ENCODE data around the gene CHRM1.
"Not testable (repeated sequence)": the region's sequence is repeated elsewhere in the genome, so short reads cannot be mapped to it uniquely, and the experiment has no call there.

The CHRM1 gene, protein sequence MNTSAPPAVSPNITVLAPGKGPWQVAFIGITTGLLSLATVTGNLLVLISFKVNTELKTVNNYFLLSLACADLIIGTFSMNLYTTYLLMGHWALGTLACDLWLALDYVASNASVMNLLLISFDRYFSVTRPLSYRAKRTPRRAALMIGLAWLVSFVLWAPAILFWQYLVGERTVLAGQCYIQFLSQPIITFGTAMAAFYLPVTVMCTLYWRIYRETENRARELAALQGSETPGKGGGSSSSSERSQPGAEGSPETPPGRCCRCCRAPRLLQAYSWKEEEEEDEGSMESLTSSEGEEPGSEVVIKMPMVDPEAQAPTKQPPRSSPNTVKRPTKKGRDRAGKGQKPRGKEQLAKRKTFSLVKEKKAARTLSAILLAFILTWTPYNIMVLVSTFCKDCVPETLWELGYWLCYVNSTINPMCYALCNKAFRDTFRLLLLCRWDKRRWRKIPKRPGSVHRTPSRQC

DNA sequence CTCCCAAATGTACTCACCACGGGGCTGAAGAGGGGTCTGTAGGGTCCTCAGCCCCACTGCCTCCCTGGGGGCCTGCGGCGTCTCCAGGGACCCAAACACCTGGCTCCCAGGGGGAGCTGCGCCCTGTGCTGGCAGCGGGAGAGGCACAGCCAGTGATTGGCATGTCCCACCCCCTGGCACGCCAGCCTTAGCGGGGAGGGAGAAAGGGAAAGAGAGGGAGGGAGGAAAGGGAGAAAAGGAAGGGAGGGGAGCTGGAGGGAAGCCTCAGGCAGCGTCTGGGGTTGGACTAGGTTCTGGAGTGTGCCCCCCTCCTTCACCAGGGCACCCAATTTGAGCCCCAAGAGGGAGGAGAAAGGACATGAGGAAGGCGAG lies at the start of gene CHRM1:
CHRM1 (minus strand) TSS at position 163 of the 372 bp plus-strand sequence. CDS start 10,263 bp downstream, outside the sequence.
- DNase-seq (ENCODE audit: insufficient read length, low spot score) (no peak), FAIRE-seq (no peak)

DNA sequence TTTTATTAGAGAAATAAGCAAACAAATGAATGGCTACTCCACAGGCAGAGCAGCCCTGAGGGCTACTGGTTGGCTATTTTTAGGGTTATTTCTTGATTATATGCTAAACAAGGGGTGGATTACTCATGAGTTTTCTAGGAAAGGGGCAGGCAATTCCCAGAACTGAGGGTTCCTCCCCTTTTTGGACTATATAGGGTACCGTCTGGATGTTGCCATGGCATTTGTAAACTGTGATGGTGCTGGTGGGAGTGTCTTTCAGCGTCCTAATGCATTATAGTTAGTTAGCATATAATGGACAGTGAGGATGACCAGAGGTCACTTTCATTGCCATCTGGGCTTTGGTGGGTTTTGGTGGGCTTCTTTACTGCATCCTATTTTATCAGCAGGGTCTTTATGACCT lies 44.4 kb upstream of the CHRM1 start:
- no peak for DNase-seq (ENCODE audit: insufficient read length, low spot score)
- no peak for FAIRE-seq

DNA sequence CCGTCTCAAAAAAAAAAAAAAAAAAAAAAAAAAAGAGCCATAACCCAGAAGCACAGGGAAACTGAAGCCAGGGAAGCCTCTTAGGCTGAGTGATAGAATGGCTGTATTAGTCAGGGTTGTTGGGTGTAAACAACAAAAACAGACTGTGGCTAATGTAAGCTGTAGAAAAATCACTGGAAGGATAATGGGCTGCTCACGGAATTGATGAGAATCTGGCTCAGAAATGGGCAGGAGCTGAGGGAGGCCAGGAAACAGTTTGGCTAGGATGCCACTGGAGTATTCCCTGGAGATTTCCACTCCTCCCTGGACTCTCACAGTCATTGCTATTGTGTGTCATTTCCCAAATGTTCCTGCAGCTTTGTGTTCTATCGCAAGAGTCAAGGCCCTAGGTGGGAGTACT lies 41.2 kb upstream of the CHRM1 start:
- no peak for DNase-seq (ENCODE audit: insufficient read length, low spot score)
- FAIRE-seq: no peak

DNA sequence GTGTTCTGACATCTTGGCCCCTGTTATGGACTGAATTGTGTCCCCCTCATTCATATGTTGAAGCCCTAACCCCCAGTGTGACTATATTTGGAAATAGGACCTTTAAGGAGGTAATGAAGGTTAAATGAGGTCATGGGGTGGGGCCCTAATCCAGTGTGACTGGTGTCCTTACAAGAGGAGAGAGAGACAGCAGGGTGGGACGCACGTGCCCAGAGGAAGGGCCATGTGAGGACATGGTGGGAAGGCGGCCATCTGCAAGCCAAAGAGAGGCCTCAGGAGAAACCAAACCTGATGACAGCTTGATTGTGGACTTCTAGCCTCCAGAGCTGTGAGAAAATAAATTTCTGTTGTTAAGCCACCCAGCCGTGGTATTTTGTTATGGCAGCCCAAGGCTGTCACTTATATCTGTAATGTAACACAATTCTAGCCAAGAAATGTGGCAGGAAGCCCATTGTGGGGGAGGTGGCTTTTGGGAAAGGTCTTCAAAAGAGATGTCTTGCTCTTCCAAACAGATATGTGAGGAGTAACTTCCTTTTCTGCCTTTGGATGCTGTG lies 39.9 kb upstream of the CHRM1 start:
- DNase-seq (ENCODE audit: insufficient read length, low spot score) (no peak), FAIRE-seq (no peak)

DNA sequence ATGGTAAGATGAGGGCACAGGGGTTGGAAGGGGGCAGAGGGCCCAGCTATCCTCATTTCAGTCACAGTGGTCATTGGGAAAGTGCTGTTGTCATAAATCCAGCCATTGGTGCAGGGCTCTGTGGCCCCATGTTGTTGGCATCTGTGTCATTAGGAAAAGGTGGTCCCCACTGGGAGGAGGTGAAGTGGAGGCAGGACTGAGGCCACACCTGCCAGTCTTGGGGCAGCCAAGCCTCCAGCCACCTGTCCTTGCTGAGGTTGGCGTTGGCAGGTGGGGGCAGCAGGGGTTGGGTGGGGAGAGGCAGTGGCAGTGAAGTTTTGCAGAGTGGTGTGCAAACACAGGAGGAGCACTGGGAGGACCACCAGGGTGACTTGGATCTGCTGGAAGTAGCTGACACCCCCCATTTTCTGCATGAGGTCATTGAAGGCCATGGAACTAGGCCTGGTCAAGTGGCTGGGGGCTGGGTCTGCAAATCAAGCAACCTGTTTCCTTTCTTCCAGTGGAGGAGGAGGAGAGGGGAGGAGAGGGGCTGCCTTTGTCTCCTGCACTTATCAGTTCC lies 38.3 kb upstream of the CHRM1 start:
- no peak for FAIRE-seq
- DNase-seq (ENCODE audit: insufficient read length, low spot score): no peak

DNA sequence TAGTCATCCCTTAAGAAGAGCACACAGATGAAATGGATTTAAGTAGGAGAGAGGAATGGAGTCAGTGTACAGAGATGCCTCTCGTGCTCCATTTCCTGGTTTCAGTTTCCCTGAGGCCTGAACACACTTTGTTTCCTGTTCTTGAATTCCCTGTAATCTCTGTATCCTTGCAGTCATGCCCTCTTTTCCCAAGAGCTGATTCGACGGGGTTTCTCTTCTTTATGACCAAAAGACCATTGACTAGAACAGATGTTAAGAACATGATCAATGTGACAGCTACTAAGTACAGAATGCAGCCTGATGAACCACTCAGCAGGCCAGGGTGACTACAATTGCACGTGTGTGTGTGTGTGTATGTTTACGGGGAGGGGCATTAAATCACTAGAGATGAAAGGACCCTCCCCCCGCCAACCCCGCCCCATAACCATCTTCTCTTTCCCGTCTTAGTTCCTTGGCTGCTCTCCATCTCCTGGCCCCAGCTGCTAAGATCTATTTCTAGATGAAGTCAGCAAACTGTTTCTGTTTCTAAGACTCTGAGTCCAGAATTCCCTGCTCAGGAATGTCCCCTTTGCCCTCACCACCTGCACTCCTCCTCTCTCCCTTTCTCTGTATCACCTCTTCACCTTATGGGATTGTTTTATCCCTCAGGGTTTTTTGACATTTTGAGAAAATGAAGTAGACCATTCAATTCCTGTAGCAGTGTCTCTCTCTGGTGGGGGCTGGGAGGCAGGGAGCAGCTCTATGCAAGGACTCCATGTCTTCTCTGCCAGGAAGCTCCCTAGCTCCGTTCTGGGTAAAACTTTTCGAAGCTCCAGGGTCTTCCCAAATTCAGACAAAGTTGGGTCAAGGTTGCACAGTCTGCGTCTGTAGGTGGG lies 37.6 kb upstream of the CHRM1 start:
- FAIRE-seq: no peak
- peak; percentile 33 for DNase-seq (ENCODE audit: insufficient read length, low spot score)

DNA sequence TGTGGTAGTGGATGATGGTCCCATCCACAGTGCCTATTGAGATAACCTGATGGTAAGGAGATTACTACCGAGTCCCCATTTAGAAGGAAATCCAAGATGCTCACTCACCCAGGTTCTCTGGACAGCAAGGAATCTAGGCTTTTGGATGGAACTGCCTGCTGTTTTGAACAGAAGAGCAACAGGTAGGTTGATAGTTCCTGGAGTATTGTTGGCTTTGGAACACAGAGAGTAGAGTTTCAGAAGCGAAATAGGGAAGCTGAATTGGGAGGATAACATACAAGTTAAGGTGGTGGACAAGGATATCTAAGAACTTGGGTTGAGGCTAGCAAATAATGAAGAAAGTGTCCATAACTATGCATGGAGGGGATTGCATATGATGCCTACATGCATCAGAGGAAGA lies 36.0 kb upstream of the CHRM1 start:
- DNase-seq (ENCODE audit: insufficient read length, low spot score) (no peak), FAIRE-seq (no peak)

DNA sequence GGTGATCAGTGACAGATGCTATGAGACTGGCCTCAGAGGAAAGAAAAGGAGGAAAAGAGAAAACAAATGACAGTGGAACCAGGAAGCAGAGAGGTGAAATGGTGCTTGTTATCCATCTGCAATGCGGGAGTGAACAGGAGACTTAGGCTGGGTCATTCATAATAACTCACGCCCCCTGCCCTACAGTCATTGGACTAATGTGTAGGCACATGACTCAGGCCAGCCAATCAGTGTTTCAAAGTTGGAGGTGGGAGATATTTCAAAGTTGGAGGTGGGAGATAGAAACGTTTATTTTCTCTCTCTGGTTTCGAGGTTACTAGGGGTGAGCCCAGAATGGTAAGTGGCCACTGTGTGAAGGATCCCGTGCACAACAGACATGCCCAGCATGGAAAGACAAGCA lies 33.3 kb upstream of the CHRM1 start:
- DNase-seq (ENCODE audit: insufficient read length, low spot score) (no peak), FAIRE-seq (no peak)

DNA sequence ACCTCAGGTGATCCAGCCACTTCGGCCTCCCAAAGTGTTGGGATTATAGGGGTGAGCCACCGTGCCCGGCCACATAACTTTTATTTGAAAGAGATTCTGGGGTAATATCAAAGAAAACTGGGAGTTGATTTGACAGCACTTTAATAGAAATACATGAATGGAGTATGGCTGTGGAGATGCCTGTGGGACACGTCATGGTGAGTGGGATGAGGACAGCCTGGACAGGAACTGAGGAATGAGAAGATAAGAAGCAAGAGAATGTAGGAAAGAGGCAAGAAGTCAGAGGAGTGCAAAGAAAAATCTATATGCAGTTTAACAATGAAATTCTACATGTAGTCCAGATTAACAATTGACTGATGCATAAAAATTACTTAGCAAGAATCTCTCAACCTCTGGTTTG lies 32.6 kb upstream of the CHRM1 start:
- DNase-seq (ENCODE audit: insufficient read length, low spot score) (no peak), FAIRE-seq (no peak)

DNA sequence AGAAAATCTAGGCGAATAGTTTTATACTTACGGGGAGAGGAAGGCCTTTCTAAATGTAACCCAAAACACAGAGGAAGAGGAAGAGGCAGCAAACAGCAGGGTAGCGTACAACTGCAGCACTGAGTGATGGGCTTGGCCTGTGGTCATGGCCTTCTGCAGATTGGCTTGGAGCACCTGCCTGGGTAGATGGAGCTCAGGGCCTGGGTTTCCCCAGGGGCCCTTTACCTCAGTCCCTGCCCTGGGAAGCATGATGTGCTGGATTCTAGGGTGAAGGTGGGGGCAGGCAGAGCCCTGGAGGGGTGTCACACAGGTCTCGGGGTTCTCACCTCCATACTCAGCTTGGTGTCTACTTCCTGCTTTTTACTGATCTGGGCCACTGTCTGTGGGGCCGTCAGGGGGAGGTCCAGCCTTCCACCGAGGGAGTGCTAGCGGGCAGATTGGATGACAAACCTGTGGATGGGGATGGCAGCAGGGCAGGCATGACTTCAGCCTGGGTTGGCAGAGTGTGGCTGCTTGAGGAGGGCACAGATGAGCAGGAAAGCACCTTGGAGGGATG lies 27.7 kb upstream of the CHRM1 start:
- DNase-seq (ENCODE audit: insufficient read length, low spot score) (no peak), FAIRE-seq (no peak)

DNA sequence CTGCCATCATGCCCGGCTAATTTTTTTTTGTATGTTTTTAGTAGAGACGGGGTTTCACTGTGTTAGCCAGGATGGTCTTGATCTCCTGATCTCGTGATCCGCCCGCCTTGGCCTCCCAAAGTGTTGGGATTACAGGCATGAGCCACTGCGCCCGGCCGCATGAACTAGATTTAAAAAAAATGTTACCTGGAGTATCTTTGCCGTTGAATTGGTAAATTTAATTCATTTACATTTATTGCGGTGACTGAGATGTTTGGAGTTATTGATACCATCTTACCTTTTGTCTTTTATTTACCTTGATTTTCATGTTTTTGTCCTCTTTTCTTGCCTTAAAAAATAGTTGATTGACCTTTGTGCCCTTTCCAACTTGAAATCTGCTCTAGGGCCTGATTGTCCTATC lies 24.4 kb upstream of the CHRM1 start:
- not testable (repeated sequence) for DNase-seq (ENCODE audit: insufficient read length, low spot score); FAIRE-seq

DNA sequence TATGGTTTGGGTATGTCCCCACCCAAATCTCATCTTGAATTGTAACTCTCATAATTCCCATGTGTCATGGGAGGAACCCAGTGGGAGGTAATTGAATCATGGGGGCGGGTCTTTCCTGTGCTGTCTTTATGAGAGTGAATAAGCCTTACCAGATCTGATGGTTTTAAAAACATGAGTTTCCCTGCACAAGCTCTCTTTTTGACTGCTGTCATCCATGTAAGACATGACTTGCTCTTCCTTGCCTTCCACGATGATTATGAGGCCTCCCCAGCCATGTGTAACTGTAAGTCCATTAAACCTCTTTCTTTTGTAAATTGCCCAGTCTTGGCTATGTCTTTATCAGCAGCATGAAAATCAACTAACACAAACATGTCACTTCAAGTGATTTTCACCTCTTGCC lies 16.4 kb upstream of the CHRM1 start:
- not testable (repeated sequence) for DNase-seq (ENCODE audit: insufficient read length, low spot score); FAIRE-seq

DNA sequence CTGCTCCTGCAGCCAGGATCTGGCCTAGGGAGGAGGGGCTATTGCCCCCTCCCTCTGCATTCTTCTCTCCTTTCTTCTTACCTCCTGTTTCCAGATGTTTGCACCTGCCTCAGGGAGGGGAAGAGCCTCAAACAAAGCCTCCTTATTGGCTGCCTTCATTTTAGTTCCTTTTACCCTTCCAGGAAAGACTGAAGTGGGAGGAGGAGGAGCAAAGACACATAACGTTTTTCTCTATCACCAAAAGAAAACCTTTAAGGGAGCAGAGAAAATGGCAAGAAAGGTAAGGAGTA lies 13.3 kb upstream of the CHRM1 start:
- DNase-seq (ENCODE audit: insufficient read length, low spot score) (no peak), FAIRE-seq (no peak)

DNA sequence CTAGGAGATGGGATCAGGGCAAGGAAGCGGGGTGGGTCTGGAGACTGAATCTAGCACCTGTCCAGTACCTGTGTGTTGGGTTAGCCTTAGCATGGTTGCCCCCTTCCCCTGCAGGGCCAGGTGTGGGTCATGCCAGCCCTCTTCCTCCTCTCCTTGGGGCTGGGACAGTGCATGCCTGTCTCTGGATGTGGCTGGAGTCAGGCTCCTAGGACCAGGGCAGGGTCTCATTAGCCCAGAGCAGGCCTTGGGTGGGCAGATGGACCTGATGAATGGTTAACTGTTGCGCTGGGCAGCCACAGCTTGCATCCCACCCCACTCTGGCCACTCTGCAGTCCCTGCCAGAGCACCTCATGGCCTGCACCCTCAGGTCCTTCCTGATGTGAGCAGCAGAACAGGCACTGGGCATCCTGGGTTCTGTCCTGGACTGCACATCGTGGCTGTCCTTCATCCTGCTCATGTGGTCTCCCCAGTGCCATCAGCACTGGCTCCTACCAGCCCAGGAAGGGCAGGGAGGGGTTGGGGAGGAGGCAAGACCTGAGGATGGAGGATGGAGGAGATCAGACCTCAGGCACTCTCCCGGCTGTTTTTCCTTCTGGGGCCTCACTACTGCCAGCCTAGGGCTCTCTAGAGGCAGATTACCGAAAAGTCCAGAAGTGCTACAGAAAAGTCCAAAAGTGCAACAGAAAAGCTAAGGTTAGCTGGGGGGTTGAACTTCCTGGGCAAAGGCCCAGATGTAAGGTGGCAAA lies 12.8 kb upstream of the CHRM1 start:
- FAIRE-seq: no peak
- DNase-seq (ENCODE audit: insufficient read length, low spot score): no peak

DNA sequence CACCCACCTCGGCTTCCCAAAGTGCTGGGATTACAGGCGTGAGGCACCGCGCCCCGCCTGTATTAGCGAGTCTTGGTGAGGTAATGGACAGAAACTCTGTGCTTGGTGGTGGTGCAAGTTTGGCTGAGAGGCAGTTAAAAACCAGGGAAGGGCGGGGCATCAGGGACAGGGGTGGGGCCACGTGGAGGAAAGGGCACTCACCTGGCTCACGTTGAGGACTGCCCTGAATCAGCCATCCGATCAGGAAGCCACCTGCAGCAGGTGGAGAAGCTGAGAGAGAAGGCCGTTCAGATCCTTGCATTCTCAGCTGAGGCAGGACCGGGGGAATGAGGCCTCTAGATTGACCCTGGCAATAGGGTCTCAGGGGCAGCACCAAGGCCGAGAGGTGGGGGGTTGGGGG lies 12.1 kb upstream of the CHRM1 start:
- FAIRE-seq (no peak), DNase-seq (ENCODE audit: insufficient read length, low spot score) (no peak)

DNA sequence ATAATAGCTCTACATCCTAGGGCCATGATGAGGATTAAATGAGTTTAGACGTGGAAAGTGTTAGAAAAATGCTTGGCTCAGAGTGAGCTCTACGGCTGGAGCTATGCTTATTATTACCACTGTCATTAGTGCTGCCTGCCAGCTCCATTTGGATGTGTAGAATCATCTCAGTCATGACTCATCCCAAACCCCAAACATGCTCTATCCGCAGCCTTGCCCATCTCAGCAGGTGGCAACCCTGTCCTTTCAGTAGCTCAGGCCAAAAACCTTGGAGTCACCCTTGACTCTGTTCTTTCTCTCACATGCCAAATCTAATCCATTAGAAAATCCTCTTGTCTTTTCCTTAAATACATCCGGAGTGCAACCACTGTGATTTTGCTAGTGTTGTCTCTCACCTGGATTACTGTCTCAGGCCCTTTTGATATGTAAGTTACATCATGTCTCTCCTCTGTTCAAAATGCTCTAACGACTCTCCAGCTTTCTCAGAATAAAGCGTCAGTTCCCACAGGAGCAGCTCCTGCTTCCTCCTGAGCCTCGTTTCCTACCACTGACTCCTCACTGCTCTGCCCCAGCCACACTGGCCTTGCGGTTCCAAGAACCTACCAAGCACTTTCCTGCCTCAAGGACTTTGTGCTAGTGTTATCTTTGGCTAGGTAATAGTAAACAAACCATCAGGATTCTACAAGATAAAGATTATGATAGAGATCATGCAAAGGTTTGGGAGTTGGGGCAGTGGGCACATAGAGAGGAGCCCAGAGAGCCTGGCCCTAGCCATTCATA lies 10.5 kb upstream of the CHRM1 start:
- no peak for DNase-seq (ENCODE audit: insufficient read length, low spot score)
- no peak for FAIRE-seq

DNA sequence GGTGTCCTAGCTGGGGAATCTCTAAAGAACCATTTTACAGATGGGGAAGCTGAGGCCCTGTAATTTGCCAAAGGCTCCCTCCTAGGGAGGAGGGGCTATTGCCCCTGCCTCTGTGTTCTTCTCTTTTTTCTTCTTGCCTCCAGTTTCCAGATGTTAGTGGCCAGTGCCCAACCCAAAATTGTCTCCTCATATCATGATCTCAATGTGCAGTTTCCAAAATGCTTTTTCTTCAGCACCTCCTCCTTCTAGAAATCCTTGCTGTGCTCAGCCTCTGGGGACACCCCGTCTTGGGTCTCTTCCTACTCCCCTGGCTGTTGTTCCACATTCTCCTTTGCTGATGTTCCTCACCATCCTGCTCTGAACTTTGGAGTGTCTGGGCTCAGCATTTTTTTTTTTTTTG lies 9.5 kb upstream of the CHRM1 start:
- DNase-seq (ENCODE audit: insufficient read length, low spot score) (no peak), FAIRE-seq (no peak)

DNA sequence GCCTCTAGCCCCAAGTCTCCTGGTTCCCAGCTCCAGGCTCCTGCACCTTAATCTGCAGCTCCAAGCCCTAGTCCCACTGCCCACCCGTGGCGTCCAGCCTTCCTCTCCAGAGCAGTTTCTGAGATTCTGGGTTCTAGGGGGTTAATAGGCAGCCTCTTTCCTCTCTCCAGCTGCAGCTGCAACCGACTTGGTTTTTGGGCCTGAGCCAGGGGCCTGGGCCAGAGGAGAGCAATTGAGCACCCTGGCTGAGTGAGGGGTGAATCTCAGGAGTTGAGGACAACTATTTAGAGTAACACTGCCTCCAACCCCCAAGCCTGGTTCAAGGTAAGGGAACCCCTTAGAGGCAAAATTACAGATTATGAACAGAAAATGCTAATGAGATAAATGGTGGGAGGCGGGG lies 9.0 kb upstream of the CHRM1 start:
- no peak for DNase-seq (ENCODE audit: insufficient read length, low spot score)
- FAIRE-seq: no peak

DNA sequence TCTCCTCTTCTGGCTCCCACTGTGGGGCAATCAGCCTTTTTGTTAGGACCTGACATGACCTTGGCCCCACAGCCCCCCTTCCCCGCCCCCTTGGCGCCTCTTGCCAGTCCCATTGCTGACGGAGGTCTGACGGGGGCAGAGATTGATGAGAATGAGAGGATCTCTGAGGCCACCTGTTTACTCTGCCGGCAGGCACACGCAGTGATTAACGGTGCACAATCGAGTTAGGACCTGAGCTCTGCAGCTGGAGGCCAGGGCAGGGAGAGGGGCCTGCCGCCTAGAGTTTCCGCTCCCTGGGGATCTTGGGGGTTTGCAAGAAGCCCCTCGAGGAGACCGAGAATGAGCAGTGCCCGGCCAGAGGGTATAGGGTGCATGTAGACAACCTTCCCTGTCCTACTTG lies 6.8 kb upstream of the CHRM1 start:
- FAIRE-seq (no peak), DNase-seq (ENCODE audit: insufficient read length, low spot score) (no peak)

Data from HTR-8/SVneo (cell line).